ENCODE measurements around the gene NFIC. TPM values are rescaled to one million over a fixed set of nuclear protein-coding genes. Genes with fewer than 3 reads are reported as not detected.

NFIC gene
- polyA plus RNA-seq, 1 experiment = 5.0 TPM

- ChIA-PET POLR2A (no interaction called here), CTCF (interaction anchor here (0.8 kb wide), 1 partner anchor 20 kb away, joined by 3 read pairs; no protein-coding TSS in a partner anchor)
These were observed 148.5 kb downstream of the NFIC start for GRCh38 chr19:3514930-3515329.

GRCh38 chr19:3515891-3516422, 149.6 kb downstream of the NFIC start:
- ChIA-PET POLR2A (no interaction called here), CTCF (interaction anchor here (1.2 kb wide), 1 partner anchor 19 kb away, joined by 3 read pairs; no protein-coding TSS in a partner anchor)
- Histone ChIP-seq H3K27me3 (ENCODE audit: control insufficient read depth, insufficient read depth, low read length) (no peaks in the 10 kb centered on the region), H3K36me3 (ENCODE audit: control insufficient read depth, insufficient read depth, low read length) (peaks cover 19% of the 10 kb centered on the region), H3K4me3 (ENCODE audit: low read depth, low read length) (no peak overlapping the region)
- DNase-seq (ENCODE audit: low read depth) = no peak
- TF ChIP-seq, protein P1, sequence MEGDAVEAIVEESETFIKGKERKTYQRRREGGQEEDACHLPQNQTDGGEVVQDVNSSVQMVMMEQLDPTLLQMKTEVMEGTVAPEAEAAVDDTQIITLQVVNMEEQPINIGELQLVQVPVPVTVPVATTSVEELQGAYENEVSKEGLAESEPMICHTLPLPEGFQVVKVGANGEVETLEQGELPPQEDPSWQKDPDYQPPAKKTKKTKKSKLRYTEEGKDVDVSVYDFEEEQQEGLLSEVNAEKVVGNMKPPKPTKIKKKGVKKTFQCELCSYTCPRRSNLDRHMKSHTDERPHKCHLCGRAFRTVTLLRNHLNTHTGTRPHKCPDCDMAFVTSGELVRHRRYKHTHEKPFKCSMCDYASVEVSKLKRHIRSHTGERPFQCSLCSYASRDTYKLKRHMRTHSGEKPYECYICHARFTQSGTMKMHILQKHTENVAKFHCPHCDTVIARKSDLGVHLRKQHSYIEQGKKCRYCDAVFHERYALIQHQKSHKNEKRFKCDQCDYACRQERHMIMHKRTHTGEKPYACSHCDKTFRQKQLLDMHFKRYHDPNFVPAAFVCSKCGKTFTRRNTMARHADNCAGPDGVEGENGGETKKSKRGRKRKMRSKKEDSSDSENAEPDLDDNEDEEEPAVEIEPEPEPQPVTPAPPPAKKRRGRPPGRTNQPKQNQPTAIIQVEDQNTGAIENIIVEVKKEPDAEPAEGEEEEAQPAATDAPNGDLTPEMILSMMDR (IDR thresholded peaks at IDR 0.05; ENCODE audit: insufficient read depth, low read depth, low read length) = no peak

More at GRCh38 chr19:3514930-3515329, 148.5 kb downstream of the NFIC start:
- TF ChIP-seq, protein P1 (IDR thresholded peaks at IDR 0.05; ENCODE audit: insufficient read depth, low read depth, low read length) = no peak
- Histone ChIP-seq H3K36me3 (ENCODE audit: control insufficient read depth, insufficient read depth, low read length) (peaks cover 13% of the 10 kb centered on the region), H3K27me3 (ENCODE audit: control insufficient read depth, insufficient read depth, low read length) (no peaks in the 10 kb centered on the region), H3K4me3 (ENCODE audit: low read depth, low read length) (no peak overlapping the region)
- DNase-seq (ENCODE audit: low read depth) = no peak

GRCh38 chr19:3516675-3517207, 150.4 kb downstream of the NFIC start:
- ChIA-PET POLR2A (no interaction called here), CTCF (no interaction called here)
- TF ChIP-seq, protein P1 (IDR thresholded peaks at IDR 0.05; ENCODE audit: insufficient read depth, low read depth, low read length) = no peak
- no peaks in the 10 kb centered on the region for H3K27me3 ChIP-seq (ENCODE audit: control insufficient read depth, insufficient read depth, low read length)
- no peak for DNase-seq (ENCODE audit: low read depth)
- H3K36me3 ChIP-seq (ENCODE audit: control insufficient read depth, insufficient read depth, low read length) = peaks cover 18% of the 10 kb centered on the region
- H3K4me3 ChIP-seq (ENCODE audit: low read depth, low read length) = no peak overlapping the region

GRCh38 chr19:3517638-3518037, 151.3 kb downstream of the NFIC start:
- ChIA-PET CTCF (interaction anchor here (1.3 kb wide), 1 partner anchor 13 kb away, joined by 6 read pairs; no protein-coding TSS in a partner anchor), POLR2A (interaction anchor here (0.6 kb wide), 1 partner anchor 23 kb away, joined by 7 read pairs; no protein-coding TSS in a partner anchor)
- no peak for DNase-seq (ENCODE audit: low read depth)
- peaks cover 18% of the 10 kb centered on the region for H3K36me3 ChIP-seq (ENCODE audit: control insufficient read depth, insufficient read depth, low read length)
- H3K4me3 ChIP-seq (ENCODE audit: low read depth, low read length) = no peak overlapping the region
- no peaks in the 10 kb centered on the region for H3K27me3 ChIP-seq (ENCODE audit: control insufficient read depth, insufficient read depth, low read length)
- TF ChIP-seq, protein P1 (IDR thresholded peaks at IDR 0.05; ENCODE audit: insufficient read depth, low read depth, low read length) = no peak

DNA sequence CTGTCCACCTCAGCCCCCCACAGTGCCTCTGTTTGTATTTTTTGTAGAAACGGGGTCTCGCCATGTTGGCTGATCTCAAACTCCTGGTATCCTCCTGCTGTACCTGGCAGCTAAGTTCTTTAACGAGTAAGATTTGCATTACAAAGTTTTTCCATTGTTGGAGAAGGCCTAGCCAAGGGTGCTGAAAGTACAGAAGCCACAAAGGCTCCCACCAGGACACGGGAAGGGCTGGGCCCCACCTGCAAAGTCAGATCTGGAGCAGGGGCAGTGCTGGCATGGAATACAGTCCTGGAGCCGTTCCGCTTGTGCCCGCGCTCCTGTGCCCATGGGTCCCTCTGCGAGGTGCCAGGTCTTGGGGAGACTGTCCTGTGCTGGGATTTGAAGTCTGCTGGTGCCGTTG, 151.9 kb downstream of the NFIC start:
- TF ChIP-seq, protein P1 (IDR thresholded peaks at IDR 0.05; ENCODE audit: insufficient read depth, low read depth, low read length) = no peak
- CTCF ChIA-PET = interaction anchor here (0.9 to 1.3 kb wide), 3 partner anchors 13 to 28 kb away, joined by 3 to 6 read pairs (median 3); no protein-coding TSS in a partner anchor
- DNase-seq (ENCODE audit: low read depth) = no peak
- Histone ChIP-seq H3K4me3 (ENCODE audit: low read depth, low read length) (no peak overlapping the region), H3K27me3 (ENCODE audit: control insufficient read depth, insufficient read depth, low read length) (no peaks in the 10 kb centered on the region), H3K36me3 (ENCODE audit: control insufficient read depth, insufficient read depth, low read length) (peaks cover 16% of the 10 kb centered on the region)
- POLR2A ChIA-PET = no interaction called here
